Measurements from ENCODE around the gene STAG1. TPM values are rescaled to one million over a fixed set of nuclear protein-coding genes. Genes with fewer than 3 reads are reported as not detected.

The STAG1 gene
- total and polyA plus RNA-seq, 2 experiments from 2014 or later: 9.0 to 21.9 TPM

GRCh38 chr3:136698361-136698760, 53.8 kb downstream of the STAG1 start:
- Mint-ChIP-seq H3K27me3 (ENCODE audit: insufficient read depth, low read depth, poor library complexity) (no peaks in the 10 kb centered on the region), H3K4me3 (no peak overlapping the region), H3K4me1 (peaks cover 17% of the 10 kb centered on the region), H3K36me3 (ENCODE audit: low read depth) (peaks cover 36% of the 10 kb centered on the region; the same call in 2 of the 3 replicates), H3K9me3 (peaks cover 35% of the 10 kb centered on the region), H3K27ac (peak overlapping the region; percentile 77; the same call in 1 of the 2 replicates)
- Histone ChIP-seq H3K79me2 (replicated peaks; ENCODE audit: insufficient read depth) (peaks cover 100% of the 10 kb centered on the region), H3K9me2 (ENCODE audit: insufficient read depth) (no peaks in the 10 kb centered on the region), H3K4me3 (no peak overlapping the region), H4K20me1 (replicated peaks; ENCODE audit: insufficient read depth) (no peaks in the 10 kb centered on the region), H2AFZ (no peak overlapping the region), H3K36me3 (ENCODE audit: insufficient read depth) (no peaks in the 10 kb centered on the region), H3K27me3 (ENCODE audit: insufficient read depth) (no peaks in the 10 kb centered on the region), H3K4me2 (no peak overlapping the region), H3F3A (replicated peaks; ENCODE audit: low read depth) (no peaks in the 10 kb centered on the region), H3K27ac (ENCODE audit: low read depth) (no peak overlapping the region), H3K4me1 (ENCODE audit: insufficient read depth) (peaks cover 17% of the 10 kb centered on the region; the same call in 1 of the 2 replicates)
- ATAC-seq (peak; percentile 71), DNase-seq (ENCODE audit: low spot score) (peak; percentile 68)
- no peak for TF ChIP-seq CREB1 (CRISPR knock-in tag; IDR thresholded peaks at IDR 0.05; ENCODE audit: low read depth)
- TF ChIP-seq CTCF (conservative IDR thresholded peaks at IDR 0.05; ENCODE audit: low read depth in 2 of 2): peak in 1 of 2 experiments; percentile 35; a peak in 2 of 4 replicates
- no peak for TF ChIP-seq POLR2AphosphoS5 (IDR thresholded peaks at IDR 0.05; ENCODE audit: low read depth)

GRCh38 chr3:136696797-136697196, 55.4 kb downstream of the STAG1 start:
- no peak overlapping the region for H3K27ac Mint-ChIP-seq
- H3K9me3 Mint-ChIP-seq: peaks cover 44% of the 10 kb centered on the region
- no peak overlapping the region for H3K4me3 Mint-ChIP-seq
- Histone ChIP-seq H3K9me2 (ENCODE audit: insufficient read depth) (no peaks in the 10 kb centered on the region), H3K4me1 (ENCODE audit: insufficient read depth) (peaks cover 17% of the 10 kb centered on the region; the same call in 1 of the 2 replicates), H3K4me2 (no peak overlapping the region), H3K27ac (ENCODE audit: low read depth) (no peak overlapping the region), H2AFZ (no peak overlapping the region), H4K20me1 (replicated peaks; ENCODE audit: insufficient read depth) (no peaks in the 10 kb centered on the region), H3K4me3 (no peak overlapping the region), H3K36me3 (ENCODE audit: insufficient read depth) (no peaks in the 10 kb centered on the region), H3K27me3 (ENCODE audit: insufficient read depth) (no peaks in the 10 kb centered on the region), H3K79me2 (replicated peaks; ENCODE audit: insufficient read depth) (peaks cover 95% of the 10 kb centered on the region), H3F3A (replicated peaks; ENCODE audit: low read depth) (no peaks in the 10 kb centered on the region)
- DNase-seq (ENCODE audit: low spot score) (no peak), ATAC-seq (no peak)
- H3K4me1 Mint-ChIP-seq: peaks cover 17% of the 10 kb centered on the region
- H3K36me3 Mint-ChIP-seq (ENCODE audit: low read depth): peaks cover 47% of the 10 kb centered on the region; the same call in 2 of the 3 replicates
- H3K27me3 Mint-ChIP-seq (ENCODE audit: insufficient read depth, low read depth, poor library complexity): no peaks in the 10 kb centered on the region
- TF ChIP-seq STAT1 (IDR thresholded peaks at IDR 0.05; ENCODE audit: unreplicated experiment) (no peak), EZH2 (IDR thresholded peaks at IDR 0.05; ENCODE audit: low read depth, unreplicated experiment) (no peak), REST (IDR thresholded peaks at IDR 0.05; ENCODE audit: unreplicated experiment) (no peak), NANOG (IDR thresholded peaks at IDR 0.05; ENCODE audit: borderline replicate concordance) (no peak), ZNF331 (CRISPR knock-in tag; IDR thresholded peaks at IDR 0.05; ENCODE audit: low read depth) (no peak), CREB1 (CRISPR knock-in tag; IDR thresholded peaks at IDR 0.05; ENCODE audit: low read depth) (no peak), JUNB (IDR thresholded peaks at IDR 0.05; ENCODE audit: unreplicated experiment) (no peak), CTCF (conservative IDR thresholded peaks at IDR 0.05; ENCODE audit: low read depth in 2 of 2) (no peak), EZH2phosphoT487 (IDR thresholded peaks at IDR 0.05; ENCODE audit: unreplicated experiment) (no peak)
